Measurements from ENCODE around the gene EBP.
A peak's percentile ranks its signal among the peaks of the same experiment; 100 is the strongest.
"Not testable (repeated sequence)": the region's sequence is repeated elsewhere in the genome, so short reads cannot be mapped to it uniquely, and the experiment has no call there.

Gene EBP

GRCh38 chrX:48492293-48492910 is 29.2 kb upstream of the EBP start:
- no peak for DNase-seq (ENCODE audit: low read depth in 1 of 2, low spot score in 1 of 2)

- no peak for DNase-seq (ENCODE audit: low read depth in 1 of 2, low spot score in 1 of 2)
Observed at GRCh38 chrX:48493890-48494364, 27.7 kb upstream of the EBP start.

GRCh38 chrX:48496660-48497059 is 24.9 kb upstream of the EBP start:
- DNase-seq (ENCODE audit: low read depth in 1 of 2, low spot score in 1 of 2) = no peak

- no peak for DNase-seq (ENCODE audit: low read depth in 1 of 2, low spot score in 1 of 2)
Observed at GRCh38 chrX:48497871-48498270, 23.7 kb upstream of the EBP start.

- DNase-seq (ENCODE audit: low read depth in 1 of 2, low spot score in 1 of 2) = no peak
Observed at GRCh38 chrX:48498374-48498809, 23.2 kb upstream of the EBP start.

GRCh38 chrX:48504261-48504660 is 17.3 kb upstream of the EBP start:
- DNase-seq (ENCODE audit: low read depth in 1 of 2, low spot score in 1 of 2) = no peak

GRCh38 chrX:48505481-48505880 is 16.1 kb upstream of the EBP start:
- no peak for DNase-seq (ENCODE audit: low read depth in 1 of 2, low spot score in 1 of 2)

- no peak for DNase-seq (ENCODE audit: low read depth in 1 of 2, low spot score in 1 of 2)
Observed at GRCh38 chrX:48507246-48507645, 14.4 kb upstream of the EBP start.

- peak; percentile 49 to 64 for DNase-seq (ENCODE audit: low read depth in 1 of 2, low spot score in 1 of 2)
Observed at GRCh38 chrX:48508400-48509244, 13.0 kb upstream of the EBP start, which contains the start of gene PORCN. TSS of gene PORCN (plus strand) at chrX:48508992. CDS start at chrX:48509821, 829 bp downstream.

- DNase-seq (ENCODE audit: low read depth in 1 of 2, low spot score in 1 of 2) = no peak
Observed at GRCh38 chrX:48509245-48509590, 12.4 kb upstream of the EBP start.

- DNase-seq (ENCODE audit: low read depth in 1 of 2, low spot score in 1 of 2) = no peak
Observed at GRCh38 chrX:48509619-48510018, 12.0 kb upstream of the EBP start.

GRCh38 chrX:48511560-48511959 is 10.0 kb upstream of the EBP start:
- no peak for DNase-seq (ENCODE audit: low read depth in 1 of 2, low spot score in 1 of 2)

- no peak for DNase-seq (ENCODE audit: low read depth in 1 of 2, low spot score in 1 of 2)
Observed at GRCh38 chrX:48512371-48512935, 9.2 kb upstream of the EBP start.

GRCh38 chrX:48513670-48514069 is 7.9 kb upstream of the EBP start:
- DNase-seq (ENCODE audit: low read depth in 1 of 2, low spot score in 1 of 2) = no peak

GRCh38 chrX:48514126-48514806 is 7.3 kb upstream of the EBP start:
- DNase-seq (ENCODE audit: low read depth in 1 of 2, low spot score in 1 of 2) = no peak

GRCh38 chrX:48514868-48515460 is 6.6 kb upstream of the EBP start:
- no peak for DNase-seq (ENCODE audit: low read depth in 1 of 2, low spot score in 1 of 2)

GRCh38 chrX:48515842-48516241 is 5.8 kb upstream of the EBP start:
- no peak for DNase-seq (ENCODE audit: low read depth in 1 of 2, low spot score in 1 of 2)

- no peak for DNase-seq (ENCODE audit: low read depth in 1 of 2, low spot score in 1 of 2)
Observed at GRCh38 chrX:48516285-48516684, 5.3 kb upstream of the EBP start.

- DNase-seq (ENCODE audit: low read depth in 1 of 2, low spot score in 1 of 2) = no peak
Observed at GRCh38 chrX:48516987-48517386, 4.6 kb upstream of the EBP start.

GRCh38 chrX:48519481-48519880 is 2.1 kb upstream of the EBP start:
- DNase-seq (ENCODE audit: low read depth in 1 of 2, low spot score in 1 of 2) = not testable (repeated sequence)

- DNase-seq (ENCODE audit: low read depth in 1 of 2, low spot score in 1 of 2) = no peak
Observed at GRCh38 chrX:48520455-48520854, 1.2 kb upstream of the EBP start.
